Glomerular visceral epithelial cell (primary cell): Measurements from ENCODE around the gene CINP.
A peak's percentile ranks its signal among the peaks of the same experiment; 100 is the strongest.
"Not testable (repeated sequence)": the region's sequence is repeated elsewhere in the genome, so short reads cannot be mapped to it uniquely, and the experiment has no call there.

Experiments
- DNase-seq: peaks from one replicate; pipeline ENCODE4 v3.0.0-alpha.2; 2016; ENCODE audit errors: extremely low spot score

Gene CINP

DNA sequence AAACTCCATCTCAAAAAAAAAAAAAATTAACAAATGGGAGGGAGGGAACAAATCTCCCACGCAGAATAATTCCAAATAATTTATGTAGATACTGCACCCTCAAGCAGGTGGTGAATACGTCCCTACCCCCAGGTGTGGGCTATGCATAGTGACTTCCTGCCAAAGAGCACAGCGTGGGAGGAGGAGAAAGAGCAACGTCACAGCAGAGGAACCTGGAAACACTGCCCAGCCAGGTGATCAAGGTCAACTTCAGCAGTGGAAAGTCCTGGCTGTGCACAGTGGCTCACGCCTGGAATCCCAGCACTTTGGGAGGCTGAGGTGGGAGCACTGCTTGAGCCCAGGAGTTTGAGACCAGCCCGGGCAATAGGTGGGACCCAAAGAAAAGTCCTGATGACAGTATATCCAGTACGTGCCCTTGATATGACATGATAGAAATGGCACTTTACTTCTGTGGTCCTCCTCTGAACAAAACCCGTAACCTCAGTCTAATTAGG lies 9.5 kb downstream of the CINP start:
- DNase-seq = no peak

DNA sequence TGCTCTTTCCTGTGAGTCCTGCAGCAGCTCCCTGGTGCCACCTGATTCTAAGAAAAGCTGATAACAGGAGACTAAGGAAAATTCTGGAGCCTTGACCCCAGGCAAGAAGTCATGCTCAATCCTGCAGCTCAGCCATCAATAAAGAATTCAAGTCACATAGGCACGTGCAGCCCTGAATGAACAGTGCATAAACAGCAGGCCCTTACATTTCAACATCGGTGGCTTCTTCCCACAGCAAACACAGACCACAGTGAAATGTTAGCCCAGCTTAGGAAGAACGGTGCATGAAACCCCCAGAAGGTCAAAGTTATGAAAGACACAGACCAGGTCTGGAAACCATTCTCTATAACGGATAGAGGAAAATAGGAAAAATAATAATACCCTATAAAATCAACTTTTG lies 10.5 kb downstream of the CINP start:
- no peak for DNase-seq

DNA sequence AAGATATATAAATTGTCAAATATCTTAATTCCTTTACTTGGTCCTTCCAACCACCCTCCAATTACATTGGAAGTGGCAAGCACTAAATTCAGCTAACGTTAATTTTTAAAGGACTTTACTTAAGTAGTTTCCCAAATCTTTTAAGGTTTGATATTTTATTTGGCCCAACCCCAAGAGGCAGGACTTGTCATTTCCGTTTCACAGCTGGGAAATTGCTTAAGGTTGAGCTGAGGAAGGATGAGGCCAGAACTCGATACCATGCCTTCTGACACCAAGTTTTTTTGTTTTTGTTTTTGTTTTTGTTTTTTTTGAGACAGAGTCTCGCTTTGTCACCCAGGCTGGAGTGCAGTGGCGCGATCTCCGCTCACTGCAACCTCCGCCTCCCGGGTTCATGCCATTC lies 11.1 kb downstream of the CINP start:
- DNase-seq = not testable (repeated sequence)

DNA sequence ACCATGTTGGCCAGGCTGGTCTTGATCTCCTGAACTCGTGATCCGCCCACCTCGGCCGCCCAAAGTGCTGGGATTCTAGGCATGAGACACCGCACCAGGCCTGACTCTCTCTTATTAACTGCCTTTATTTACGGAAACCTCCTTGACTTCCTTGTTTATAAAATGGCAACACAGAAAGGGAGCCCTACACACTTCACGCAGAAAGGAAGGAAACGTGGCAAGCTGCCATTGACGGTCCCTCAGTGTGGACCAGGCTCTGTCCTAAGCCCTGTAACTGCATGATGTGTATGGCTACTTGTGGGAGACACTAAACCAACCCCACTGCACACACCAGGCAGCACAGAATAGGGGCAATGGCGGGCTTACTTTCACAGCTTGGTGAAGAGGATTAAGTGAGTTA lies 11.7 kb downstream of the CINP start:
- no peak for DNase-seq

DNA sequence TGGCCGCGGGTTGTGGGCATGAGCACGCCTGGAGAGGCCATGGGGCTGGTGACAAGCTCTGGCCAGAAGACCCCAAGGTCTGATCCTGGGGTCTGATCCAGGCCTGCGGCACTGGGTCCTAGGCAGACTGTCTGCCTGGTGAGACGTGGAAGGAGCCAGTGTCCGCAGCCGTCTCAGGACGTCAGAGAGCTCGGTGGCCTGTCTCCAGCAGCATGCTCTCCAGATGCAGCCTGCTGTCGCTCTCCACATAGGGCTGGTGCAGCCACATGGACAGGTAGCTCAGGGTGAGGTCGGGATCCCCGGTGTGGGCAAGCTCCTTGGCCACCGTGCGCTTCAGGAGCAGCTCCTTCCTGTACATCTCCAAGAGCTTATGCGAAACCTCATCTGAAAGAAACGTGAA lies 14.3 kb downstream of the CINP start:
- DNase-seq = no peak

DNA sequence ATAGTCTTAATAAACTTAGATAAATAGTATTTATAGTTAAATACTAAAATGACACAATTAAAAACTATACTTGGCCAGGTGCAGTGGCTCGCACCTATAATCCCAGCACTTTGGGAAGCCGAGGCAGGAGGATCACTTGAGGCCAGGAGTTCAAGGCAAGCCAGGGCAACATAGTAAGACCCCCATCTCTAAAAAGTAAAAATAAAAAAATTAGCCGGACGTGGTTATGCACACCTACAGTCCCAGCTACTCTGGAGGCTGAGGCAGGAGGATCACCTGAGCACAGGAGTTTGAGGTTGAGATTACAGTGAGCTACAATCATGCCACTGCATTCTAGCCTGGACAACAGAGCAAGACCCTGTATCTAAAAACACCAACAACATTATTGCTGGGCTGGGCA lies 16.0 kb downstream of the CINP start:
- no peak for DNase-seq

DNA sequence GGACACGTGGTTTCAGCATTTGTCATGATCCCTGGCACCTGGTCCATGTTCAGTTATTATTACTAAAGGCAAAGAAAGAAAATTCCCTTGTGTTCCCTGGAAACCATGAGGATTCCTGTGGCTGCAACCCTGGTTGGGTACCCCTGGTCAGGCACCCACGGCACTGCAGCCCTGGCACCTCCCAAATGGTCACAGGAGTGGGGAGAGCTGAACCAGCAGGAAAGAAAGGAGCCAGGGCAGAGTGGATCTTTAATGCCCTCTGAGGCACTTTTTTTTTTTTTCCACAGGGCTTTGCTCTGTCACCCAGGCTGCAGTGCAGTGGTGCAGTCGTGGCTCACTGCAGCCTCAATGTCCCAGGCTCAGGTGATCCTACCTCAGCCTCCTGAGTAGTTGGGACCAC lies 17.5 kb downstream of the CINP start:
- DNase-seq = no peak

DNA sequence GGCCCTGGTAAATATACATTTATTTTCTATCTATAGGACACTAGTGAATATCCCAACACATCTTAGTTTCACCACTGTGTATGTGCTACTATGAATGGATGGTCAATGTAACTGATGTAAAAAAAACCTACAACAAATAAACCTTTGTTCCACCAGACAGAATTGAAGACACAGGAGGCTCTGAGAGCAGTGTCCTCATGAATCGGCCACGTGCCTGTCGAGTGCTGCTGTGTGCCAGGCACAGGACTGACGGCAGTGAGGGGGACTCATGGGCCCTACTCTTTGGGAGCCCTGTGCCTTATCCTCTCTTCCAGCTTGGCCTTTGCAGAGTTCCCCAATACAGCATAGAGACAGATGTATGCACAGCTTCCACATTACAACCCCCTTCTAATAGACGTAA lies 18.2 kb downstream of the CINP start:
- DNase-seq = no peak

DNA sequence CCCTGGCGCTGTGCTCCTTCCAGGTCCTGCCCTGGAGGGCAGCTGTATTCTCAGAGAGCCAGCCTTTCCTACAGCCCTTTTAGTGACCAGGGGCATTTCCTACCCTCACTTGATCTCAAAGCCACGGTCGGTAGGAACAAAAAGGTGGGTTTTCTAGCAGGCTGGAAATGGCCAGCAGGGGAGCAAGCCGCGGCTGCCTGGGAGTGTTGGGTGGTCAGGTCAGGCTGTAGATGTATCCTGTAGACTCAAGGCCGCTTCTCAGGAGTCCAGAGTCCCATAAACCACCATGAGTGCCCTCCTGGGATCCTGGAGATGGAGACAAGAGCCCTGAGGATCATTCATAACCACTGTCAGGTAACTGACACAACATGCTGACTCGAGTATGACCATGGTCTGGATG lies 18.6 kb downstream of the CINP start:
- no peak for DNase-seq

DNA sequence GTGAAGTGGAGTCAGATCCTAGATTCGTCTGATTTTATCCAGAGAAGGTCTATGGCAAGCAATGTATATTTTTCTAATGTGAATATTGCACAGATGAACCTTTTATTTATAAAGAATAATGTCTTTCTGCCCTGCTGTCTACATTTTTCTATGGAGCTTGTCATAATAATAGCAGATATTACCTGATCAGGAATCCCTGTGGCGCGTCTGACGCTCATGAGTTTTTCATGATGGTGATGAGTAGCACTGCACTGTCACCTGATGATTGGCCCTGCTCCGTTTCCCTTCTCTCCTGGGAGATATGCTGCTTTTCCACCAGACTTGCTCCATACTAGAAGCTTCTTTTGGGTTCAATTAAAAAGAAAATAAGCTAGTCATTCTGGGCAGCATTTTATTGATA lies 20.5 kb downstream of the CINP start:
- no peak for DNase-seq

DNA sequence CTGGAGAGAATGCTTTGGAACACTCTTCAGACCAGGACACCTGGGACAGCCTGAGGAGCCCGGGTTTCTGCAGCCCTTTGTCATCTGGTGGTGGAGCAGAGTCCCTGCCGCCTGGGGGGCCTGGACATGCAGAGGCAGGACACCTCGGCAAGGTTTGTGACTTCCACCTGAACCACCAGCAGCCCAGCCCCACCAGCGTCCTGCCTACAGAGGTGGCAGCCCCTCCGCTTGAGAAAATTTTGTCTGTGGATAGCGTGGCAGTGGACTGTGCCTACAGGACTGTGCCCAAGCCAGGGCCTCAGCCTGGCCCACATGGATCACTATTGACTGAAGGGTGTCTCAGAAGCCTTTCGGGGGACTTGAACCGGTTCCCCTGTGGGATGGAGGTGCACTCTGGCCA lies 21.1 kb downstream of the CINP start:
- no peak for DNase-seq

DNA sequence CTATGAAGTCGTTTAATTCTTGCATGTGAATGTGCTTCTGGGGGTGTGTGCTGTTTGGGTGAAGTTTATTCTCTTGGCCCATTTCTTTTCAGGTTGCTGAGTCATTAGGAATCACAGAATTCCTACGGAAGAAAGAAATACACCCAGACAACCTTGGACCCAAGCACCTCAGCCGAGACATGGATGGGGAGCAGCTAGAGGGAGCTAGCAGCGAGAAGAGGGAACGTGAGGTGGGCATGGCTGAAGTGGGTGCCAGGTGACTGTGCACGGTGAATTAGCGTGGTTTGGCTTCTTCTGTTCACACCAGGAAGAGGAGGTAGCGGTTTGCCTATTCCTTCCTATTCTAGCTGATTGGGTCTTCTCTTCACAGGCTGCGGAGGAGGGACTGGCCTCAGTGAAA lies 24.0 kb downstream of the CINP start:
- DNase-seq = no peak

DNA sequence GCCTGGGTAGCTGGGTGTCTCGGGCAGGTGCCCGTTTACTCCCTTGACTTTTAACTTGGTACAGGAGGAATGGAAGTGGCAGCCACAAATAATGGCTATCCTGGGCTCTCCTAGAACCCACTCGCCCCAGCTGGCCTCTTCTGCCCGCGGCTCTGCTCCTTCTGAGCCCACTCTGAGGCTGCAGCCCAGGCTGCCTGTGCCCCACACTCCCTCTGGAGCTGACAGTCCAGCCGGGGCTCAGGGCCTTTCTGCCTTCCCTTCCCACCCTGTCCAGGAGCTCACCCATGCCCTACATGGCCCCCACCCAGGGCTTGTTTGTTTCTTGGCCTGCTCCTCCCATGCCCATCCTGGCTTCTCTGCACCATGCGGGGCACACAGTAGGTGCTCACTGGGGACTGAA lies 27.5 kb downstream of the CINP start:
- no peak for DNase-seq

DNA sequence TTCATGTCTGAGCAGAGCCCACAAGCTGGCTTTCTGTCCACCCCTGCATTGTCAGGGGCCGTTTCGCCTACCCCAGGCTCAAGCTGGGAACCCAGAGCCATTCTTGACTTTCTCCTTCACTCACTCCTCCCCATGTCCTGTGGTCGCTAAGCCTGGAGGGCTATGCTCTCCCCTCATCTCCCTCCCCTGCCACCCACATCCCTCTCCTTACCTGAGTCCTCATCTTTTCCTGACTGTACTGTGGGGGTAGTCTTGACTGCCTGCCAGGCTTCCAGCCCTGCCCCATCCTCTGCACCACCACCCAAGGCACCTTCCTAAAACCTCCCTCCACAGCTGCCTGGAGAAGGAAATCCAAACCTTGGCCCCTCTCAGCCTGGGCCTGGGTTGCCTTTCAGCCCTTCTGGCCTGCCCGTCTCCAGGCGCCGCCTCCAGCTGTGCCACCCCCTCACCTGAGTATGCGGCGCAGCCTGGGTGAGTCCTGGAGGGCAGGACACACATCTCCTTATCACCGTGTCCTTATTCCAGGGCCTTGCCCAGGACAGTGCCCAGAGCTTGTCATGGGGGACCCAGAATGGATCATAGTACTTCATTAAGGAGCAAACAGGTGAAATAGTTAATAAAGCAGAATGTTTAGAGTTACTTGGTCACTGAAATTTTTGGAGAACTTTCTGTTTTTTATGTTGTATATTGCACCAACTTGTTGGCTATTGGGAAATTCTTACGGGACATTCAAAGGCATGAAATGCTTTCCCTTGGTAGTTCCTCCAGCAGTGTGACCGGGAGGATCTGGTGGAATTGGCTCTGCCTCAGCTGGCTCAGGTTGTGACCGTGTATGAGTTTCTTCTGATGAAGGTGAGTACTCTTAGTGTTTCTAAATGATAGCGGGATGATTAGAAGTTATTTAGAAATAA lies 28.6 kb downstream of the CINP start:
- DNase-seq = no peak

DNA sequence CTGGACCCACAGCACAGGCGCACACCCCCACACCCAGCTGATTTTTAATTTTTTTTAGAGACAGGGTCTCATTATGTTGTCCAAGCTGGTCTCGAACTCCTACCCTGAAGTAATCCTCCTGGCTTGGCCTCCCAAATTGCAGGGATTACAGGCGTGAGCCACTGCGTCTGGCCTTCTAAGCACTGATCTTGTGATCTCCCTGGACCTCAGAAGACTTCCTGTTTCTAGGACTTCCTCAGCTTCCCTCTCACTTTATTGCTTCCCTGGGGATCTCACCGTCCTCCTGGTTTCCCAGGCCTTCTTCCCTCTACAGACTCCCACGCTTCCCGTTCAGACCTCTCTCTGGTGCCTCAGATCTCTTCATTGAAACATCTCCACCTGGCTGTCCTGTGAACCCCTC lies 29.3 kb downstream of the CINP start:
- DNase-seq = no peak

DNA sequence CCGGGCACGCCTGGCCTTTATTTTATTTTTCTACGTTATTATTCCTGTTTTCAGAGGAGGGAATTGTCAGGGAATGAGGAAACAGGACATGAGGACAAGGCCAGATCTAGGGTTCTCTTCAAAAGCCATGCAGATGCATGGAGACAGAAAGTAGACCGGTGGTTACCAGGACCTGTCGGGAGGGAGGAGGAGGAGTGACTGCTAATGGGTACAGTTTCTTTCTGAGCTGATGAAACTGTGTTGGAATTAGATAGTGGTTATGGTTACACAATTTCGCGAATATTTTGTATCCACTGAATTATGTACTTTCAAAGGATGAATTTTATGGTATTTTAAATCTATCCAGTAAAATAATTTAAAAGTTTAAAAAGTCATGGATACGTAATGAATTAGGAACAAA lies 31.9 kb downstream of the CINP start:
- DNase-seq = no peak

DNA sequence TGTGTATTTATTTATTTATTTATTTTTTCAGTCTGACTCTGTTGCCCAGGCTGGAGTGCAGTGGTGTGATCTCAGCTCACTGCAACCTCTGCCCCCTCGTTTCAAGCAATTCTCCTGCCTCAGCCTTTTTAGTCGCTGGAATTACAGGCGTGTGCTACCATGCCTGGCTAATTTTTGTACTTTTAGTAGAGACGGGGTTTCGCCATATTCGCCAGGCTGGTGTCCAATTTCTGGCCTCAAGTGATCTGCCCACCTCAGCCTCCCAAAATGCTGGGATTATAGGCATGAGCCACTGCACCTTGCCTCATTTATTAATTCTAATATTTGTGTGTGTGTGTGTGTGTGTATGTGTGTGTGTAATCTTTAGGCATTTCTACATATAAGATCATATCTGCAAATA lies 33.3 kb downstream of the CINP start:
- not testable (repeated sequence) for DNase-seq

DNA sequence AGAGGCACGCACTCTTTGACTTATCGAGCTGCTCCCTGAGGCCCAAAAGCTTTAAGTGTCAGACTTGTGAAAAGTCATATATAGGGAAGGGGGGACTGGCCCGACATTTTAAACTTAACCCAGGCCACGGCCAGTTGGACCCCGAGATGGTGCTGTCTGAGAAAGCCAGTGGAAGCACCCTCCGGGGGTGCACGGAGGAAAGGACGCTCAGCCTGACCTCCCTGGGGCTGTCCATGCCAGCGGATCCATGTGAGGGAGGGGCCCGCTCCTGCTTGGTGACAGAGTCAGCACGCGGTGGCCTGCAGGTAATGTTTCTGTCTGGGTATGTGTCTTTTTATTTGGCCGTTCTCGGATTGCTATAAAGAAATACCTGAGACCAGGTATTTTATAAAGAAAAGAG lies 36.1 kb downstream of the CINP start:
- DNase-seq = no peak

DNA sequence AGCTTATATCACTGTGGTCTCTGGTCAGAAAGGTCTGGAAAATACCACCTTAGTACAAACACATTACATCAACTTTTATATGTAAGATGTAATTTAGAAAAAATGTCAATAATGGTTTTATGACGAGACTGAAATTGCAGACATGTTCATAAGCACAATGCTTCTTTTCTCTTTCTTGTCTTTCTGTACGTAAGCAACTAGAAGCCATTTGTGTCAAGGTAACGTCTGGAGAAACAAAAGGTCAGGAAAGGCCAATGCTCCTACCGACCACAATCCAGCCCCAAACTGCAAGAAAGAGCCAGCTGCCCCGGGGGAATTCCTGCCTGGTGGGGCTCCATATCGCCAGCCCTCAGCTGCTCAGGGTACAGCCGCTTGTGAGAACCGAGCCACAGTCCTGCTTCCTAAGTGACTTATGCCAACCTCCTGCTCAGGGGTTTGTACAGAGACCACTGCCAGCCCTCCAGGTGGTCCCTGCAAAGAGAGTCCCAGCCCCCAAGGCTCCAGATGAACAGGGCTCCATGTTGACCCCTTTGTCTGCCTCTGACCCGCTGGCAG lies 36.8 kb downstream of the CINP start:
- DNase-seq = no peak

DNA sequence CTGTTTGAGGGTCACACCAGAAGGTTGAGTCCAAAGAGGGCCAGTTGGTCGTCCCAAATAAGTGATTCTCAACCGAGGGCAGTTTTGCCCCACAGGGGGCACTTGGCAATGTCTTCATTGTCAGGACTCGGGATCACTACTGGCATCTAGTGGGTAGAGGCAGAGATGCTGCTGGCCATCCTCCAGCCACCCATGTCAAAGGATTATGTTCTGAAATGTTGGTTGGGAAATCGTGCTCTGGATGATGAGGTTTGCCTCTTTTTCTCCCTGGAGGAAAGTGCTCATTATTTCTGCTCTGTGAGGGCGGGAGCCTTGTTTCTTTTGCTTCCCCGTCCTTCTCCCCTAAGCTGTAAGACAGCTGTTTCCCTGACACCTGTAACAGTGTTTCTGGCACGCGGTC lies 39.6 kb downstream of the CINP start:
- peak; percentile 77 for DNase-seq

DNA sequence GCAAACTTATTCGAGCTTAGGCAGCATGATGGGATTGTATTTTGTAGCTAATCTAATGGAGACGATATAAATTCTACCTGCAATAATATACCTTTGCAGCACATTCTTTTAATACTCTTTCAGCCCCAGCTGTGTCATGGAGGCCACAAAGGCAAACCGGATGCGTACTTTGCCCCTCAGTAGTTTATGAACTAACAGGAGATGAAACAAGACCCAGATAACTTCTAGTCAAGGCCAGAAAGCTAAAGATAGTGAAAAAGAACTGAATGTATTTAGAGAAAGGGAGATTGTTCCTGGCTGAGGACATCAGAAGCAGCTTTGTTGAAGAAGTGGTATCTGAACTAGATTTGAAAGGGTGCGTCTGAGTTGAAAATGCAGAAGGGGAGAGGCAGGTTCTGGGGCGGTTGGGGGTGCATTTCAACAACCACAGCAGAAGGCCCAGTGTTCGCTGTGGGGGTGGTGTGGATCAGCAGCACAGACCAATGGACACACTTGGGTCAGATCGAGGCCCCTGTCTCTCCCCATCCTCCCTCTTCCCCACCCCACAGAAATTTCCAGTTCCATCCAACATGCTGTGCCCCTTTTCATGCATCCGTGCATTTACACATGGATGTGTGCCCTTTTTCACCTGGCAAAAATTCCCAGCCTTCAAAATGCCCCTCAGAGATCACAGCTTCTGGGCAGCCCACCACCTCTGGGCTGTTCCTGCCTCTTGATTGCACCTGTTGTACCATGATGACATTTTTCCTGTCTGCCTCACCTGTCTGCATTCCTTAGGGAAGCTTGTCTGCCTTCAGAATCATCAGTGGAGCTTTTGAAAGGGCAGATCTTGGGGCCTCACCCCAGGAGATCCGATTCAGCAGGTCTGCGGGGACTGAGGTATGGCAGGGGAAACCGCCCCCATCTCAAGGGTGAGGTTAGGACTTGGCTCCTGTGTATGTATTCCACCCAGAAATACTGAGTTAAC lies 41.0 kb downstream of the CINP start:
- DNase-seq = no peak
